Dermis microvascular lymphatic vessel endothelial cell (primary cell): ENCODE data around the gene UBA7. TPM values are rescaled to one million over a fixed set of nuclear protein-coding genes. Genes with fewer than 3 reads are reported as not detected.

ENCODE experiments used
- DNase-seq, 2 donors: peaks; one replicate each; pipeline versions ENCODE4 v3.0.0 to v3.0.0-alpha.2; 2010; ENCODE audit warnings: low read depth in 2 of 2
- total RNA-seq: library from RNA; depleted of rRNA; stranded (reverse); fragments of >200 nt; gene quantifications from 2 replicates; pipeline ENCODE4 v1.2.1, GENCODE V29; 2014

UBA7 gene
- total RNA-seq, 1 donor from 2014 or later = 21.6 TPM

GRCh38 chr3:49805367-49805782, 8.4 kb downstream of the UBA7 start:
- DNase-seq = peak in 1 of 2 donors; percentile 94

GRCh38 chr3:49804141-49805041, 9.4 kb downstream of the UBA7 start:
- peak in 1 of 2 donors; percentile 61 for DNase-seq

- DNase-seq = peak in 1 of 2 donors; percentile 46
These were observed 10.2 kb downstream of the UBA7 start for GRCh38 chr3:49803465-49804140.

- DNase-seq = peak; percentile 62 to 87
These were observed 10.9 kb downstream of the UBA7 start, which contains the start of gene INKA1 for GRCh38 chr3:49802719-49803464. INKA1 (plus strand) TSS chr3:49803261; CDS start chr3:49803393, 132 bp downstream.

GRCh38 chr3:49801160-49801559, 12.6 kb downstream of the UBA7 start:
- no peak for DNase-seq

GRCh38 chr3:49799761-49800160, 14.0 kb downstream of the UBA7 start, which contains the start of gene CDHR4:
CDHR4 (minus strand) TSS chr3:49799873; CDS start chr3:49799812, 61 bp downstream.
- DNase-seq = no peak

GRCh38 chr3:49799105-49799504, 14.6 kb downstream of the UBA7 start:
- no peak for DNase-seq

GRCh38 chr3:49794926-49795905, 18.5 kb downstream of the UBA7 start:
- DNase-seq = no peak

GRCh38 chr3:49794431-49794830, 19.3 kb downstream of the UBA7 start:
- DNase-seq = no peak

GRCh38 chr3:49793486-49794085, 20.2 kb downstream of the UBA7 start:
- no peak for DNase-seq

- DNase-seq = no peak
These were observed 21.2 kb downstream of the UBA7 start for GRCh38 chr3:49792371-49793150.

- no peak for DNase-seq
These were observed 22.2 kb downstream of the UBA7 start for GRCh38 chr3:49791571-49791970.

- peak in 1 of 2 donors; percentile 12 for DNase-seq
These were observed 22.9 kb downstream of the UBA7 start for GRCh38 chr3:49790626-49791411.

- DNase-seq = no peak
These were observed 25.7 kb downstream of the UBA7 start for GRCh38 chr3:49788056-49788455.

GRCh38 chr3:49787536-49787935, 26.2 kb downstream of the UBA7 start:
- DNase-seq = peak in 1 of 2 donors; percentile 27

GRCh38 chr3:49787182-49787464, 26.6 kb downstream of the UBA7 start:
- DNase-seq = peak in 1 of 2 donors; percentile 58

- peak; percentile 100 for DNase-seq
These were observed 27.2 kb downstream of the UBA7 start, which contains the start of gene IP6K1 for GRCh38 chr3:49786357-49787181. IP6K1 (minus strand) TSS chr3:49786542; CDS start chr3:49748040, 38,502 bp downstream.
